ENCODE measurements around the gene ETS2.

- TF ChIP-seq CTCF (IDR thresholded peaks at IDR 0.05) (no peak), POLR2A (IDR thresholded peaks at IDR 0.05) (no peak)
These were observed 32.3 kb upstream of the ETS2 start for GRCh38 chr21:38773099-38774061.
